ENCODE measurements around the gene AUH.
"Not testable (repeated sequence)": the region's sequence is repeated elsewhere in the genome, so short reads cannot be mapped to it uniquely, and the experiment has no call there.

The AUH gene, protein sequence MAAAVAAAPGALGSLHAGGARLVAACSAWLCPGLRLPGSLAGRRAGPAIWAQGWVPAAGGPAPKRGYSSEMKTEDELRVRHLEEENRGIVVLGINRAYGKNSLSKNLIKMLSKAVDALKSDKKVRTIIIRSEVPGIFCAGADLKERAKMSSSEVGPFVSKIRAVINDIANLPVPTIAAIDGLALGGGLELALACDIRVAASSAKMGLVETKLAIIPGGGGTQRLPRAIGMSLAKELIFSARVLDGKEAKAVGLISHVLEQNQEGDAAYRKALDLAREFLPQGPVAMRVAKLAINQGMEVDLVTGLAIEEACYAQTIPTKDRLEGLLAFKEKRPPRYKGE

DNA sequence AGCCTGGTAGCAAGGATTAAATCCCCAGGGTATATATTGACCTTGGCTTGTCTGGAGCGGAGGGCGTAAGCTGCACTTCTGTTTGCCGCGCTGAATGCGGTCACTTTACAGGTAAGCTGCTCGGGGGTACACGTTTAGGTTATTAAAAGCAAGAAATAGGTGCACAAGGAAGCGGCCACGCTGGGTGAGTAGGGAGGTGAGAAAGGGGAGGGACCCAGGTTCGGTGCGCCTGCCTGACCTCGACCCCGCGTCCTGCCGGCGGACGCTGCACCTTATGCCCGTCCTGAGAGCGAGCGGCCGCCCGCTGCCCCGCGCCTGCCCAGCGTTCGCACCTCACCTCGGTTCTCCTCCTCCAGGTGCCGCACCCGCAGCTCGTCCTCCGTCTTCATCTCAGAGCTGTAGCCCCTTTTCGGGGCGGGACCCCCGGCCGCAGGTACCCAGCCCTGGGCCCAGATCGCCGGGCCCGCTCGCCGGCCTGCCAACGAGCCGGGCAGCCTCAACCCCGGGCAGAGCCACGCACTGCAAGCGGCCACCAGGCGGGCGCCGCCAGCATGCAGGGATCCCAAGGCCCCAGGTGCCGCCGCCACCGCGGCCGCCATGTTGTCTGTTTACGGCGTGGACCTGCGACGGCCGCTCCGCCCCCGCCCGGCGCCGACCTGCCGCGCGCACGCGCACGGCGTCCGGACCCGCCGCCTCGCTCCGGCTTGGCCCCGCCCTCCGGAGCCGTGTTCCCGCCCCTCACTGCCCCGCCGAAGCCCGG lies at the start of gene AUH:
Gene AUH (minus strand): TSS at position 628 of the 760 bp plus-strand sequence. CDS start 29 bp downstream, at position 599.
- DNase-seq, result peak; percentile 23 to 88 (median 76)

DNA sequence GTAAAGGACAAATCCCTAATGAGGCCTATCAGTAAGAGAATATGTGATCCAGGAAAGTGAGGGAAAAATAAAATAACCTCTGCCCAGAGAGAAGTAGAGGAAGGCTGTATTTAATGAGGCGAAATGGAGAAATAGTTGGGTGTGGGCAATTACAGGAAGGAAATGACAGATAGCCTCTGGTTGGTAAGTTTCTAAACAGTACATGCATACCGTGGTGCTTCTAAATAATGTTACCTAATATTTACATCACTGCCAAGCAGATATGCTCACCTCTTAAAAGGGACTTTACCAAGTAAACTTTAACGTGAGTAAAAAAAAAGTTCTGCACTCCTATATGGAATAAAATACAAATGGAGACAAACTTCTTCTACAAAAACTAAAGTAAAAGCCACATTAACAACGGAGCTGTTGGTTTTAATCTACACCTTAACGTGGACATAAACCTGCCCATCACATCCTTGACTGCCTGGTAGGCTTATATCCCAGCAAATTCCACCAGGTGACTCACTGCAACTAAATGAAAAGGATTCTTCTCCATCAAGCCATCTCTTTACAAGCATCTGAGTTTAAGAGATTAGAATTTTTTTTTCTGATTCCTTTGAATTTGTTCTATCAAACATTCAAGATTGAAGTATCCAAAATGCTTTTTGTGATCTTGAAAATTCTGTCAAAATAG lies 49.5 kb upstream of the AUH start:
- DNase-seq, result no peak

DNA sequence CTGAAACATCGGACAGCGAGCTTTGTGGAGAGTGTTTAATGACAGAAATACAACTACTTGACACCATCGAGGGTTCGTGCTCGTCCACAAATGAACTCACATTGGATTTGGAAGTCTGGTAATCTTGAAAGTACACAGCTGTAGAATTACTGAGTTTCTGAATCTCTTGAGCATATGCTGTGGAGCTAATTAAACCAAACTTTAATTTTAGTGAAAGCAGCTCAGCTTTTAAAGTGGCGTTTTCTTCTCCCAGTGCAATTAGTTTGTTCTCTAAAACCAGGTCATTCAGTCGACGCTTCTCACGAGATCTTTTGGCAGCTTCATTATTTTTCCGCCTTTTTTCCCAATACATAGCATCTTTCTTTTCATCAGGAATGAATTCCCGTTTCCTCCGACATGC lies 48.4 kb upstream of the AUH start:
- no peak for DNase-seq

DNA sequence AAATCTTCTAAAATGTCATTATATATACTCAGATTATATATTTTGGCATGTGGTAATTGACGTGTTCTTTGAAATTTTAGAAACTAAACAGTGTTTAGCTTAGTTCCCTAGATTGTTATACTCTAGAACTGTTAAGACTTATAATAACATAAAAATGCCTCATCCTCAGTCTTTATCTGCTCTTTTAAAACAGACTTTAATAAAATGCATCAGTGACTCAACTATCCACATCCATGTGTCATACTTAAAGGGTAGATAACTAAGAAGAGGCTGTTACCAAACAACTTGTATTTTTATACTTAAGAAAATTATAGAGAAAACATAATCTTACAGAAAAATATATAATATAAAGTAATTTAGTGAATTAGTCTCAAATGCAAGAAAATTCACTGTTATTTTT lies 46.8 kb upstream of the AUH start:
- no peak for DNase-seq

DNA sequence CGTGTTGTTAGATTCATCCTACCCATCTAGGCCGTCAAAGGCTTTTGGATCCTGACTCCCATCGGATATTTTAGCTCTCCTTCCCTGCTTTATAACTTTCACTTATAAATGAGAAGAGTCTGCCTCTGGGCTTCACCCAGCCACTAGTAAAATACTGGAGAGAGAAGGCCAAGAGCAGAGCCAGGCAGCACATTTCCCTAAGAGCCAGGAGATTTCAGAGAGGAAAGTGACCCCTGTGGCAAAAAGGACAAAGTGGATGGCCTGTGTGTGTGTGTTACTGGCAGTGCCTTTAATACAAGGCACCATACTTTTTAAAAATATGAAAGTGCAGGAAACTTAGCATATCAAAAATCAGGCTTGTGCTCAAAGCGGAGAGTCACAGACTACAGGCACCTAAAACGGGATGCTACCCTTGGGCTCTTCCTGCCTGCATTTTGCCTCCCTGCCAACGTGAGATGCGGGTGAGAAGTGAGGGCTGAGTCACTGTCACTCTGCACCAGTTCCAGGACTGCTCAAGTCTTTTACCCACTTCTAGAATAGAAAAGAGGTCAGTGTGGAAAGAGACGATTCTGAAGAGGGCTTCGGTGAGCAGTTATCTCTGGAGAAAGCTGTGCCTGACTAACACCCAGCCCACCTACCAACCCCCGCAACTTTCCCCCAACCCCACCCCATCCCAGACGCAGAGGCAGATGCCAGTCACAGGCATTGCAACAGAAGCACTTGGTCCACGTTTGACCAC lies 46.0 kb upstream of the AUH start:
- no peak for DNase-seq

DNA sequence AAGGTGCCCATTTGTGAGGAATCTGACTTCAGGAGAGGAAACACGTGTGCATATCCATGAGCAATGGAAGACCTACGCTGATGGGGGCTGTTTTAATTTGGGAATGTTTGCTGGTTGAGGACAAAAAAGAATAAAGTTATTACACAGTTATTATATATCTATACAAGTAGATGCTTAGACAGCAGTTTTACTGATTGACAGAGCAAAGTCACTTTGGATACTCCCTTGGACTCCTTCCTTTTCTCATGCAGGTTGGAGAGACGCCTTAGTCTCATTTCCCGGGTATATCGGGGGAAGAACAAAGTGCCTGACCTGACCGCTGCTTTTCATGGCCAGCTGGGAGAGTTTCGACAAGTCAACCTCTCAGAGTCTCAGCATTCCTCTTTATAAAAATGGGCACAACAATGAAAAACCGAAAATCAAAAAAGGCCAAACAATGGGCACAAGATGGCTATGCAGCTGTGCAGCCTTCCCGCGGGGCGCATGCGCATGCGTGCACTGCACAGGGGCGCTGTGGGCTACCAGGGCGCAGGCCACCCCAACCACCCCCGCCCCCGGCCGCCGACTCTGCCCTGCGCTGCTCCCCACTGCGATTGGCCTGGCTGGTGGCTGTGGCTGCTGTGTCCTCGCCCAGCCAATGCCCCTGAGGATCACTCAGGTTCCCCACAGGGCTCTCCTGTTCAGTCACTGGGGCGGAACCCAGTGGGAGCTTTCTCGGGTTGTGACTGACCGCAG lies 43.8 kb upstream of the AUH start:
- DNase-seq, result no peak

DNA sequence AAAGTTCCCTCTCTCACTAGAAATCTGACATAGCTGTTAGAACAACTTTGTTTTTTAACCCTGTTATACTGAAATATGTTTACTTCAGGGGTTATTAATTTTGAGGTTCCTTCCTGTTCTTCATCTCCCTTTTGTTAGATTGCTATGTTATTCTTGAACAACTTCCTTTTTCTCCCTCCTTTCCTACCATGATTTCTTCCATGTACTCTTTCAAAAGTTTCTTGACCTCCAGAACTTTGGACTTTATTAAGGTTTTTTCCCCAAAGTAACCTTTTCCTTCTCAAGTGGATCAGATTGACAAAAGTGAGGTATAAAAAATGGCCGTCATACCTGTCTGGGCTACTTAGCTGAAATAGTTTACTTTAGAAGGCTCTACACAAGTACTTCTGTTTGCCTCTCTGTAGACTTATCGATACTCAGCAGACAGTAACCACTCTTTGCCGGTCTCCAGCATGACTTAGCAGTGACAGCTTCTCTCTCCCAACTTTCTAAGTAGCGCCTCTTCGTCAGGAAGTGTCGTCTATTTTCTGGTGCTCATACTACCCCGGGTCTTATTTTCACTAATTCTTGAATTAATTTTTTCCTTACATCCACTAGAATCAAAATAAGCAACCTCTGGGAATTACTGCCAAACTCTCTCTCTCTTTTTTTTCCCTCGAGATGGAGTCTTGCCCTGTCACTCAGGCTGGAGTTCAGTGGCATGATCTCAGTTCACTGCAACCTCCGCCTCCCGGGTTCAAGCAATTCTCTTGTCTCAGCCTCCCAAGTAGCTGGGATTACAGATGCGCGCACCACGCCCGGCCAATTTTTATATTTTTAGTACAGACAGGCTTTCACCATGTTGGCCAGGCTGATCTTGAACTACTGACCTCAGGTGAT lies 42.2 kb upstream of the AUH start:
- DNase-seq, result no peak

DNA sequence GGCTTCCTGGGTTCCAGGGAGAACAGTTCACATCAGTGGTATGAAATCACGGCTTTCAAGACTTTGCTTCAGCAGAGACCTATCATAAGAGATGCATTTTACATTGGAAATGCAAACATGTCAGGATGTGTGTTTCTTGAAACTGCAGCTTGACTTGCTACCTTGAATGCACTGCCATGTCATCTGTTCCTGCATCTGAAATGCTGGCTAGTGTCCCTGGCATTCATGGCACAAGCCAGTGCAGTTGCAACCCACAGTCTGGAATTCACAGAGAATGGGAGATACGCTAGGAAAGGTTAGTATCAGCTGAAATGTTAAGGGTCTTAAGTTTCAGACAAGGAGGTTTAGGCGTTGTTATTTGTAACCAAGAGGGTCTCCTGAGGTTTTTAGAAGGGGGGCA lies 37.2 kb upstream of the AUH start:
- DNase-seq, result no peak

DNA sequence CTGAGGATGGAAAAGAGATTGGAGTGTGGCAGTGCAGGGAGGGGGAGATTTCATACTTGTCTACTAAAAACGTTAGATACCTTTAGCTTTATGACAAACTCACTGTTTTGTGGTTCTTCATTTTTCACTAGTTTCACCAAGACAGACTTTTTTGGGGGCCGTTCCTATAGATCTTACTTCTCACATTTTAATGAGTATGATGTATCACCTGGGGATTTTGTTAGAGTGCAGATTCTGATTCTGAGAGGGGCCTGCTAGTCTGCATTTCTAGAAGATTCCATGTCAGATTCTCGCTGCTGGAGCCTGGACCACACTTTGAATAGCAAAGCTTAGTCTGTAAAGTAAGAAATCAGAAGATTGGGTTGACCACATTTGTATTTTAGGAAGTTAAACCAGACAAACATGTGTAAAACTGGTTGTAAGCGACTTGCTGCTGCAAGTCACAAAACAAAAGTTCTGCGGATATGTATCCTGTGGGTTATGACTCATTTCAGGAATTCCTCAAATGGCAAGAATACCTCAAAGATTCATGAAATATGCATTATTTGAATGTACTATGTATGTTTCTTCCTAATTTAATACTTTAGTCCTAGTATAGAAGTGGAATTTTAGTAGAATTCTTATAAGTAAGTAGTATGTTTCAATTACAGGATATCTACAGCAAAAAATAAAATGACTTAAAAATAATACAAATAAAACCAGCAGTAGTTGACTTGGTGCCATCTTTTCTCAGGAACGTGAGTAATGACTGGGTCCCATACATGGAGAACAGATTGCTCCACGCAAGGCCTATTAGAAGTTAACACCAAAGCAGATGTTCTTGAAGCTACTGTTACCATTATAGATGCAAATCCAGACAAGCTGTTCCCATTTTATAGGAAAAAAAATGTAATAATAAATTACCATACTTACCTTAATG lies 34.1 kb upstream of the AUH start:
- no peak for DNase-seq

DNA sequence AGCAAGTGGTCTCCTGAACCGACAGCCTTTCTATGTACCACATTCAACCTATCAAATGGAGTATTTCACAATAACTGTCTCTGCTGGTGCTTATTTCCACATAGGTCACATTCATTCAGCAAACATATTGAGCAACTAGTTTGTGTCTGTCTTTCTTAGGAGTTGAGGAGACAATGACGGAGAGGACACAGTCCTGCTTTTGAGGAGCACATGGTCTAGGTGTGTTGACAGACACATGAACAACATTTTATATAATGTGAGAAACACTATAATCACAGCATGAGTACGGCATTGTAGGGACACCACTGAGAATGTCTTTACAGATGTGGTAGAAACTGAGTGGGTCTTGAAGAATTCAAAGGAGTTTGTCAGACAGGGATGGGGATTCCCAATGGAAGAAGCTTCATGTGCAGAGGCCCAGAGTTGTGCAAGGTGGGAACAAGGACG lies 33.4 kb upstream of the AUH start:
- DNase-seq, result no peak

DNA sequence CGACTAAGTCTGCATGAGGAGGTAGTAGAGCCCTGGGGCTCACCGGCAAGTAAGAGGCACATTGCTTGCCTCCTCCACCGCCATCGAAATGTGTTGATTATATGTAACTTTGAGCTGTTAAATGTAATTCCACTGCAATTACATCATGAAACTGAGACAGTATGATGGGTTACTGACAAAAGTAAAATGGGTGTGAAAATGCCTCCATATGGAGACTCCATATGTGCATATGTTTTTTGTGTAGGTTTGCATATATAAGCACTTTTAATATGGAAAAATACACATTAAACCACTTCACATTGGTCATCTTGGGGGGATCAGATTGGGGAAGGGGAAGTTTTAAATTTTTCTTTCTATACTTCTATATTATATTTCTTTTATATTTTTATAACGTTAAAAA lies 32.1 kb upstream of the AUH start:
- DNase-seq, result no peak

DNA sequence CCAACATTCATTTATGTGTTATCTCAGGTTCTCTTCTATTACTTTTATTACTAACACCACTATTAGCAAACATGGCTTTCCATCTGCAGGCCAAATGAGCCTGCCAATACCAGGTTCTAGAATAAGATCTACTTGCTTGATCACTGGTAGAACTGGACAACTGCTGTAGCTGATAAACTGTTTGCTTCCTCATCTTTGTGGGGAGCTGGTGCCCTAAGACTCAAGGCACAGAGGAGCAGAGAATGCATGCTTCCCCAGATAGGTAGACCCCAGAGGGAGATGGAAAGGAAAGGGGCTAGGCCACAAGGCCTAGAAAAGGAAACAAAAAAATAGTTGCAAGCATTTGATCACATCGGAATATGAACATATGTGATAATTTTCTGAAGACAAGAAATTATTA lies 30.7 kb upstream of the AUH start:
- DNase-seq, result no peak

DNA sequence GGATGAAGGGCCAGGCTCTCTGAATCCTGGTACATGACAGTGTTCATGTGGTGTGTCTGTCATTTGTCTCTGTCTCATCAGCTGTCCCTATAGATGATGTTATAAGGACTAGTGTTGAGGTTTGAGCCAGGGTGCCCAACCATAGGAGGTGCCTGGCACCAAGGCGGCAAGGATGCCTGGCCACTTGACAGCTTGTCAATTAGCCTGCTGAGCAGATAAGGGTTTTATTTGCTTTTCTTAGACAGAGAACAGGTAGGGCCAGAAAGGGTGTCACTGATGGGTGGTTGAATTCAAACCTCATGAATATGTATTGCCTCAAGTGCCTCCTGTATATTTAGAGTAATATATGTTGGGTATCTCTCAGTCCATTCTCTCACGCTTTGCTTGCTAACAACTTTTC lies 30.1 kb upstream of the AUH start:
- DNase-seq, result no peak

DNA sequence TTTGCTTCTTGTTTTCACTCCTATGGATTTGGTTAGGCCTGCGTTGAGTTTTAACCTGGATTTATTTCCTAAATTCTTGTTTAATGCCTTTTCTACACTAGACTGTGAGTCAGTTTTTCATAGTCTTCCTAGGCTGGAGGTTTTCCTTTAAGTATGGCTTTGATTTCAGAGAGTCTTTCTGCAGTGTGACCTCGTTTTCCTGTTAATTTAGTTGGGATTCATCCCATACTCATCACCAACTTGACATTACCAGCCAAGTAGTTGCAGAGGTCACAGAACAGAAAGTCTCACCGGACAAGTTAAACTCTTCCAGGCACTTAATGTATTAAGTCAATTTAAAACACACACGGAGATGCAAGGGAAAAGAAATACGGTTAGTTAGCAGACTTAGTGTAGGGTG lies 29.7 kb upstream of the AUH start:
- no peak for DNase-seq

DNA sequence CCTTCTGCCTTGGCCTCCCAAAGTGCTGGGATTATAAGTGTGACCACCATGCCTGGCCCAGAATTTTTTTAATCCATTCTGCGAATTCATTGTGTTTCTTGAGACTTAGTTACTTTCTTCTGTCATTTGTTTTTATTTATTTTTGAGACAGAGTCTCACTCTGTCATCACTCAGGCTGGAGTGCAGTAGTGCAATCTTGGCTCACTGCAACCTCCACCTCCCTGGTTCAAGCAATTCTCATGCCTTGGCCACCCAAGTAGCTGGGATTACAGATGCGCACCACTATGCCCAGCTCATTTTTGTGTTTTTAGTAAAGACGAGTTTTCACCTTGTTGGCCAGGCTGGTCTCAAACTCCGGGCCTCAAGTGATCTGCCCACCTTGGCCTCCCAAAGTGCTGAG lies 28.0 kb upstream of the AUH start:
- DNase-seq, result not testable (repeated sequence)

DNA sequence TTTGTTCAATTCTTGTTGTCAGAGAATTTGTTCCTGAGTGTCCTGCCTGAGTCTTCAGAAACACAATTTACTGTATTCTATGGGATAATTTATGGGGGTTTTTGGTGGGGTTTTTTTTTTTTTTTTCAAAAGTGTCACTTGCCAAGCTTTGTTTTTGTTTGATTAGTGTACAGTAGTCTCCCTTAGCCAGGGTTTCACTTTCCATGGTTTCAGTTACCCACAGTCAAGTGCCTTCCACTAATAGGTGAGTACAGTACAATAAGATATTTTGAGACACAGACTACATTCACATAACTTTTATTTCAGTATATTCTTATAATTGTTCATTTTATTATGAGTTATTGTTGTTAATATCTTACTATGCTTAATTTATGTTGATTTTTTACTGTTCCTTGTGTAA lies 25.0 kb upstream of the AUH start:
- DNase-seq, result no peak

DNA sequence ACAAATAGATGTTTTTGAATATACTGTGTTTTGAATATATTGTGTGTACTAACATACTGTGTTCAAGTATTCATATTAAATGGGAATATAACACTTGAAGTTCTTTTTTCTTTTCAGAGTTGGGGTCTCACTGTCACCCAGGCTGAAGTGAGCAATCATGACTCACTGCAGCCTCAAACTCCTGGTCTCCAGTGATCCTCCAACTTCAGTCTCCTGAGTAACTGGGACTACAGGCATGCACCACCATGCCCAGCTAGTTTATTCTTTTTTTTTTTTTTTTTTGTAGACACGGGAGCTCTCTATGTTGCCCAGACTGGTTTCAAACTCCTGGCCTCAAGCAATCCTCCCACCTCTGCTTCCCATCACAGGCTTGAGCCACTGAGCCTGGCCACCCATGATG lies 23.2 kb upstream of the AUH start:
- no peak for DNase-seq

DNA sequence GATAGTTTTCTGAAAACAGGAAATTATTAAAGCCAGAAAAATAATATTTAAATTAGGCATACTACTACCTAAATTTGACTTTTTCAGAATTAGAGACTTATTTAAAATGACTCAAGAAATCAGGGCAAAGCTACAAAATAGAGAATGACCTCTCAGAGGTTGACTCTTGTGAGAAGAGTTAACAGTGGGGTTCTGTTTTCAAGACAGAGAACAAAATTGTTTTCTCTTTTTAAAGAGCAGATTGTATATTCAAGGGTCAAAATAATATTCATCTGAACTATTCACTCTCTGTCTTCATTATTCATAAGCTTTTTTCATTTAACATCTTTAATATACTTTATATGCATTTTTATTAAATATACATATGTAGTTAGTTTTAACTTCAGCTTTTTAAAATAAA lies 21.9 kb upstream of the AUH start:
- no peak for DNase-seq

DNA sequence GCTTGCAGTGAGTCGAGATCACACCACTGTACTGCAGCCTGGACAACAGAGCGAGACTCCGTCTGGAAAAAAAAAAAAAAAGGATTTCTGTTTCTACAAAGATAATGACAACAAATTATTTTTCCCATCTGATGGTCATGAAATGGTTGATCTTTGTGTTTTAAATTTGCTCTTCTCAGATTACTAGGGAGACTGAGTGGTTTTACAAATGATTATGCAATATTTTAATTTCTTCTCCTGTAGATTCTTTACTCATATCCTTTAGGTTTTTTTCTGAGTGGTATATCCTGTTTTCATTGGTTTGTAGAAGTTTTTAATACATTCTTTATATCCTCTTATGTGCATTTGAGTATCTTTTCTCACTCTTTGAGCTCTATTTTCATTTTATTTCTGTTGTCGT lies 20.6 kb upstream of the AUH start:
- DNase-seq, result no peak
